ENCODE data around the gene ERBB4. TPM values are rescaled to one million over a fixed set of nuclear protein-coding genes. Genes with fewer than 3 reads are reported as not detected.

ERBB4 gene
- total RNA-seq, 1 experiment from 2014 or later = 40.6 TPM

GRCh38 chr2:211829725-211830124 is 708.9 kb downstream of the ERBB4 start:
- no peak overlapping the region for H3K27ac ChIP-seq (ENCODE audit: low read depth, low read length, poor library complexity, severe bottlenecking)
- ChIA-PET CTCF (no interaction called here), POLR2A (ENCODE audit: low non-redundant PET) (no interaction called here)
- BruUV-seq (replicated peaks) = no TSS peak
- no peaks in the 10 kb centered on the region for H3K9me3 ChIP-seq (ENCODE audit: low read depth, low read length, poor library complexity, severe bottlenecking)
- intact Hi-C loops (cut with micrococcal nuclease; ENCODE audit: unreplicated experiment) = no loop called here
- H3K27me3 ChIP-seq (replicated peaks; ENCODE audit: insufficient read depth, low read depth, low read length, poor library complexity) = no peaks in the 10 kb centered on the region
- no peaks in the 10 kb centered on the region for H3K4me1 ChIP-seq (ENCODE audit: insufficient read depth, low read length, poor library complexity, severe bottlenecking)
- TF ChIP-seq CTCF (conservative IDR thresholded peaks at IDR 0.05; ENCODE audit: low read depth, low read length) (no peak), EZH2 (IDR thresholded peaks at IDR 0.05; ENCODE audit: borderline replicate concordance, low read depth, low read length, poor library complexity, severe bottlenecking) (no peak)
- H3K36me3 ChIP-seq (ENCODE audit: insufficient read depth, low read length, poor library complexity, severe bottlenecking) = no peaks in the 10 kb centered on the region
- no peak for DNase-seq (ENCODE audit: low spot score)
- no peak overlapping the region for H3K4me3 ChIP-seq (ENCODE audit: low read depth, low read length, poor library complexity, severe bottlenecking)

- H3K27ac ChIP-seq (ENCODE audit: low read depth, low read length, poor library complexity, severe bottlenecking) = no peak overlapping the region
- ChIA-PET POLR2A (ENCODE audit: low non-redundant PET) (no interaction called here), CTCF (no interaction called here)
- H3K9me3 ChIP-seq (ENCODE audit: low read depth, low read length, poor library complexity, severe bottlenecking) = peaks cover 8% of the 10 kb centered on the region
- peak; percentile 18 for DNase-seq (ENCODE audit: low spot score)
- intact Hi-C loops (cut with micrococcal nuclease; ENCODE audit: unreplicated experiment) = no loop called here
- no TSS peak for BruUV-seq (replicated peaks)
- no peaks in the 10 kb centered on the region for H3K4me1 ChIP-seq (ENCODE audit: insufficient read depth, low read length, poor library complexity, severe bottlenecking)
- H3K4me3 ChIP-seq (ENCODE audit: low read depth, low read length, poor library complexity, severe bottlenecking) = no peak overlapping the region
- H3K36me3 ChIP-seq (ENCODE audit: insufficient read depth, low read length, poor library complexity, severe bottlenecking) = no peaks in the 10 kb centered on the region
- H3K27me3 ChIP-seq (replicated peaks; ENCODE audit: insufficient read depth, low read depth, low read length, poor library complexity) = no peaks in the 10 kb centered on the region
- no peak for TF ChIP-seq CTCF (conservative IDR thresholded peaks at IDR 0.05; ENCODE audit: low read depth, low read length)
- no peak for TF ChIP-seq EZH2 (IDR thresholded peaks at IDR 0.05; ENCODE audit: borderline replicate concordance, low read depth, low read length, poor library complexity, severe bottlenecking)
These were observed 714.6 kb downstream of the ERBB4 start for GRCh38 chr2:211823886-211824479.

- H3K4me3 ChIP-seq (ENCODE audit: low read depth, low read length, poor library complexity, severe bottlenecking) = no peak overlapping the region
- no peak for DNase-seq (ENCODE audit: low spot score)
- ChIA-PET CTCF (no interaction called here), POLR2A (ENCODE audit: low non-redundant PET) (interaction anchor here (0.7 kb wide), 1 partner anchor 614 kb away, joined by 3 read pairs; no protein-coding TSS in a partner anchor)
- intact Hi-C loops (cut with micrococcal nuclease; ENCODE audit: unreplicated experiment) = no loop called here
- no peak overlapping the region for H3K27ac ChIP-seq (ENCODE audit: low read depth, low read length, poor library complexity, severe bottlenecking)
- TF ChIP-seq CTCF (conservative IDR thresholded peaks at IDR 0.05; ENCODE audit: low read depth, low read length) (no peak), EZH2 (IDR thresholded peaks at IDR 0.05; ENCODE audit: borderline replicate concordance, low read depth, low read length, poor library complexity, severe bottlenecking) (no peak)
- no TSS peak for BruUV-seq (replicated peaks)
- no peaks in the 10 kb centered on the region for H3K27me3 ChIP-seq (replicated peaks; ENCODE audit: insufficient read depth, low read depth, low read length, poor library complexity)
- no peaks in the 10 kb centered on the region for H3K36me3 ChIP-seq (ENCODE audit: insufficient read depth, low read length, poor library complexity, severe bottlenecking)
- H3K9me3 ChIP-seq (ENCODE audit: low read depth, low read length, poor library complexity, severe bottlenecking) = peaks cover 8% of the 10 kb centered on the region
- peaks cover 3% of the 10 kb centered on the region for H3K4me1 ChIP-seq (ENCODE audit: insufficient read depth, low read length, poor library complexity, severe bottlenecking)
These were observed 715.8 kb downstream of the ERBB4 start for GRCh38 chr2:211822686-211823335.
